GM10266 (cell line): ENCODE results near the gene PODXL.

Experiments
- DNase-seq: peaks from one replicate; pipeline ENCODE4 v3.0.0; 2012; ENCODE audit errors: extremely low spot score
- CTCF ChIP-seq: IDR thresholded peaks from 2 replicates; pipeline ENCODE4 v1.5.1; 2012; ENCODE audit warnings: mild to moderate bottlenecking, low read depth; ENCODE audit not compliant: control insufficient read depth, insufficient read depth; ENCODE audit errors: missing control alignments

The PODXL gene

GRCh38 chr7:131583430-131583829 lies 27.0 kb upstream of the PODXL start:
- TF ChIP-seq CTCF = no peak
- no peak for DNase-seq

- DNase-seq = no peak
- no peak for TF ChIP-seq CTCF
Observed at GRCh38 chr7:131581241-131582051, 25.0 kb upstream of the PODXL start.

GRCh38 chr7:131578602-131579001 lies 22.2 kb upstream of the PODXL start:
- TF ChIP-seq CTCF = no peak
- DNase-seq = no peak

GRCh38 chr7:131574741-131575140 lies 18.3 kb upstream of the PODXL start:
- no peak for DNase-seq
- no peak for TF ChIP-seq CTCF

DNA sequence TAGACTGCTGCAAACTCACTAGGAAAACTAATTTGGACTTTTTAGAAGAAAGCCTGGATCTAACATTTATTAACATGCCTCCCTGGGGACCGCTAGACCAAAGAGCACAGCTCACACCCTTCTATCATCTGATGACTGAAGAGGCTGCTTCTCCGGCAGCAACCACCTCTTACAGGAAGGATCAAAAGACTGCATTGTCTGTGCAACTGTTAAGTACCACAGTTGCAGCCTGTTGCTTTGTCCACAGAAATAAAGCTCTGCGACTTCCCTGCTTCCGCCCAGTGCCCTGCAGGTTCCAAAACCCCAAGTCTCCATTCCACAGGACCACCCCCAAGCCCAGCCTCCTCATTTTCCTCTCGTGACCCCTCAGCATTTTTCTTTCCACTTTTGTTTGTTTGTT lies 14.0 kb upstream of the PODXL start:
- no peak for DNase-seq
- no peak for TF ChIP-seq CTCF

DNA sequence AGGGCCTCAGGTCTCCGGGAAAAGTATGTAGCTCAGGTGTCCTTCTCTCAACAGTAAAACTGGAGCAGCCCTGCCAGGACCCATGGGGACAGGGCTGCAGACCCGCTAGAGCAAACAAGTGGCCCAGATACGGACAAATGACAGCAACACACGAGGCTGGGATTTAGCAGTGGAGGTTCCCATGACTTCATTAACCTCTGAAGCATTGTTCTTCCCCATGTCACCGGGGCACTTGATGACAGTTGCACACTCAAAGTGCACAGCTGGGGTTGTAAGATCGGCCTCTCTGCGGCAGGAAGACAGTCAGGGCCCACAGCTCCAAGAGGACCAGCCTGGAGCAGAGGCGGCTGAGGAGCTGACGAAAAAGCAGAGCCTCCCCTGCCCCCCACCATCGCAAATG lies 12.5 kb upstream of the PODXL start:
- no peak for DNase-seq
- no peak for TF ChIP-seq CTCF

DNA sequence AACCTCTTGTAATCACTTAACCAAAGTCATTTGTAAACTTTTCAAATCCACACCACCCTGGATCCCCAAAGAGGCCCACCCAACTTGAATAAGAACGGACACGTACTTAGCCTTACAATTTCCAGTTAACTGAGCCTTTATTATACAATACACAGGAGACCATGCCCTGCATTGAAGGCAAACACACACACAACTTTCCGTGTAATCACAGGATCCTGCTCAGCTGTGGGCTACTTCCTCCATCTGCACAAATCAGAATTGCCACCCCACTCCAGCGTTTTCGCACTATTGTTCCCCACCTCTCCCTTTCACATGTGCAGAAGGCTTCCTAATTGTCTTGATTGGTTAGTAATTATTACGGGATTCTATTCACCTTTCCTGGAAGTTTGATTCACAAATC lies 12.1 kb upstream of the PODXL start:
- no peak for TF ChIP-seq CTCF

More for the DNA sequence above, 12.1 kb upstream of the PODXL start:
- DNase-seq = no peak
